Memory B cell (primary cell): ENCODE data around the gene DNAAF3.
"Not testable (repeated sequence)": the region's sequence is repeated elsewhere in the genome, so short reads cannot be mapped to it uniquely, and the experiment has no call there.

ENCODE experiments used
- ATAC-seq: fragments of 150-1000 bp; cut with Tn5 transposase; 2 replicates; pipeline ENCODE4 v1.10.0; 2021; ENCODE audit warnings: low read depth, mild to moderate bottlenecking, moderate library complexity
- DNase-seq, 2 donors: peaks; one replicate each; pipeline ENCODE4 v3.0.0; 2022; ENCODE audit warnings: low spot score in 2 of 2
- H3K27ac Mint-ChIP-seq: one replicate; pipeline ENCODE4 v1.8.0; 2022; ENCODE audit warnings: mild to moderate bottlenecking, moderate library complexity, mixed read lengths
- H3K27me3 Mint-ChIP-seq: one replicate; pipeline ENCODE4 v1.8.0; 2022; ENCODE audit warnings: mixed read lengths
- H3K36me3 Mint-ChIP-seq: one replicate; pipeline ENCODE4 v1.8.0; 2022; ENCODE audit warnings: mild to moderate bottlenecking, mixed read lengths
- H3K4me1 Mint-ChIP-seq: one replicate; pipeline ENCODE4 v1.8.0; 2022; ENCODE audit warnings: mixed read lengths
- H3K4me3 Mint-ChIP-seq: one replicate; pipeline ENCODE4 v1.8.0; 2022; ENCODE audit warnings: mild to moderate bottlenecking, moderate library complexity, mixed read lengths
- H3K9me3 Mint-ChIP-seq: one replicate; pipeline ENCODE4 v1.8.0; 2022; ENCODE audit warnings: mixed read lengths

DNAAF3 gene

GRCh38 chr19:55171440-55171839, 5.0 kb upstream of the DNAAF3 start:
- peaks cover 6% of the 10 kb centered on the region for H3K9me3 Mint-ChIP-seq
- H3K27me3 Mint-ChIP-seq, result peaks cover 46% of the 10 kb centered on the region
- H3K4me1 Mint-ChIP-seq, result peaks cover 18% of the 10 kb centered on the region
- no peak overlapping the region for H3K27ac Mint-ChIP-seq
- no peak overlapping the region for H3K4me3 Mint-ChIP-seq
- ATAC-seq (no peak), DNase-seq (no peak)
- peaks cover 3% of the 10 kb centered on the region for H3K36me3 Mint-ChIP-seq

- peaks cover 3% of the 10 kb centered on the region for H3K36me3 Mint-ChIP-seq
- no peak overlapping the region for H3K27ac Mint-ChIP-seq
- peaks cover 8% of the 10 kb centered on the region for H3K9me3 Mint-ChIP-seq
- ATAC-seq (no peak), DNase-seq (no peak)
- no peak overlapping the region for H3K4me3 Mint-ChIP-seq
- peaks cover 18% of the 10 kb centered on the region for H3K4me1 Mint-ChIP-seq
- H3K27me3 Mint-ChIP-seq, result peaks cover 47% of the 10 kb centered on the region
Measured at GRCh38 chr19:55169136-55169535, 2.7 kb upstream of the DNAAF3 start.

GRCh38 chr19:55165952-55166529, 372 bp downstream of the DNAAF3 start:
- ATAC-seq, result peak; percentile 51
- peak overlapping the region; percentile 42 for H3K4me3 Mint-ChIP-seq
- H3K27ac Mint-ChIP-seq, result peak overlapping the region; percentile 68
- no peak for DNase-seq
- peaks cover 8% of the 10 kb centered on the region for H3K9me3 Mint-ChIP-seq
- H3K36me3 Mint-ChIP-seq, result no peaks in the 10 kb centered on the region
- H3K4me1 Mint-ChIP-seq, result peaks cover 9% of the 10 kb centered on the region
- H3K27me3 Mint-ChIP-seq, result peaks cover 31% of the 10 kb centered on the region

GRCh38 chr19:55161571-55162322, 4.7 kb downstream of the DNAAF3 start:
- peaks cover 4% of the 10 kb centered on the region for H3K9me3 Mint-ChIP-seq
- ATAC-seq, result no peak
- no peak overlapping the region for H3K27ac Mint-ChIP-seq

GRCh38 chr19:55160986-55161365, 5.4 kb downstream of the DNAAF3 start:
- ATAC-seq (no peak), DNase-seq (no peak)
- Mint-ChIP-seq H3K27me3 (peaks cover 38% of the 10 kb centered on the region), H3K9me3 (no peaks in the 10 kb centered on the region), H3K4me1 (peaks cover 4% of the 10 kb centered on the region), H3K27ac (no peak overlapping the region), H3K4me3 (no peak overlapping the region), H3K36me3 (peaks cover 2% of the 10 kb centered on the region)

More at GRCh38 chr19:55161571-55162322, 4.7 kb downstream of the DNAAF3 start:
- peaks cover 39% of the 10 kb centered on the region for H3K27me3 Mint-ChIP-seq
- no peak for DNase-seq
- H3K4me1 Mint-ChIP-seq, result peaks cover 8% of the 10 kb centered on the region
- H3K36me3 Mint-ChIP-seq, result peaks cover 2% of the 10 kb centered on the region
- H3K4me3 Mint-ChIP-seq, result no peak overlapping the region

- peaks cover 35% of the 10 kb centered on the region for H3K27me3 Mint-ChIP-seq
- ATAC-seq (peak; percentile 90), DNase-seq (peak; percentile 76 to 80)
- no peak overlapping the region for H3K27ac Mint-ChIP-seq
- peaks cover 4% of the 10 kb centered on the region for H3K4me1 Mint-ChIP-seq
- peaks cover 2% of the 10 kb centered on the region for H3K36me3 Mint-ChIP-seq
- H3K4me3 Mint-ChIP-seq, result no peak overlapping the region
- H3K9me3 Mint-ChIP-seq, result no peaks in the 10 kb centered on the region
Measured at GRCh38 chr19:55160128-55160985, 6.1 kb downstream of the DNAAF3 start.

- H3K27ac Mint-ChIP-seq, result no peak overlapping the region
- H3K4me1 Mint-ChIP-seq, result peaks cover 10% of the 10 kb centered on the region
- H3K4me3 Mint-ChIP-seq, result no peak overlapping the region
- H3K27me3 Mint-ChIP-seq, result peaks cover 39% of the 10 kb centered on the region
- no peaks in the 10 kb centered on the region for H3K9me3 Mint-ChIP-seq
- ATAC-seq (no peak), DNase-seq (no peak)
- H3K36me3 Mint-ChIP-seq, result peaks cover 2% of the 10 kb centered on the region
Measured at GRCh38 chr19:55158848-55159749, 7.3 kb downstream of the DNAAF3 start.

GRCh38 chr19:55158423-55158822, 8.0 kb downstream of the DNAAF3 start:
- no peak overlapping the region for H3K27ac Mint-ChIP-seq
- no peak for DNase-seq
- H3K27me3 Mint-ChIP-seq, result peaks cover 39% of the 10 kb centered on the region
- H3K4me1 Mint-ChIP-seq, result peaks cover 14% of the 10 kb centered on the region
- H3K9me3 Mint-ChIP-seq, result peaks cover 1% of the 10 kb centered on the region
- peaks cover 4% of the 10 kb centered on the region for H3K36me3 Mint-ChIP-seq
- no peak for ATAC-seq
- no peak overlapping the region for H3K4me3 Mint-ChIP-seq

- Mint-ChIP-seq H3K4me1 (peaks cover 15% of the 10 kb centered on the region), H3K27ac (no peak within 1 kb of the TSS), H3K9me3 (peaks cover 2% of the 10 kb centered on the region), H3K27me3 (peaks cover 39% of the 10 kb centered on the region), H3K36me3 (peaks cover 4% of the 10 kb centered on the region), H3K4me3 (no peak within 1 kb of the TSS)
- no peak for ATAC-seq
- DNase-seq, result no peak
Measured at GRCh38 chr19:55157064-55157908, 9.1 kb downstream of the DNAAF3 start, which contains the start of gene TNNI3. Gene TNNI3 (minus strand): TSS chr19:55157732. CDS start chr19:55157589, 143 bp downstream.

GRCh38 chr19:55156202-55157063, 10.0 kb downstream of the DNAAF3 start:
- H3K36me3 Mint-ChIP-seq, result peaks cover 7% of the 10 kb centered on the region
- no peak overlapping the region for H3K4me3 Mint-ChIP-seq
- H3K27me3 Mint-ChIP-seq, result peaks cover 39% of the 10 kb centered on the region
- peaks cover 7% of the 10 kb centered on the region for H3K9me3 Mint-ChIP-seq
- ATAC-seq (no peak), DNase-seq (no peak)
- peaks cover 20% of the 10 kb centered on the region for H3K4me1 Mint-ChIP-seq
- H3K27ac Mint-ChIP-seq, result no peak overlapping the region

GRCh38 chr19:55155784-55156183, 10.6 kb downstream of the DNAAF3 start:
- ATAC-seq, H3K36me3 Mint-ChIP-seq, H3K27ac Mint-ChIP-seq, DNase-seq, H3K4me3 Mint-ChIP-seq, H3K9me3 Mint-ChIP-seq: not testable (repeated sequence)
- Mint-ChIP-seq H3K4me1 (peaks cover 20% of the 10 kb centered on the region), H3K27me3 (peaks cover 39% of the 10 kb centered on the region)

- no peak for ATAC-seq
- Mint-ChIP-seq H3K4me3 (no peak overlapping the region), H3K4me1 (peaks cover 19% of the 10 kb centered on the region)
Measured at GRCh38 chr19:55153652-55154264, 12.7 kb downstream of the DNAAF3 start.

More at GRCh38 chr19:55153652-55154264, 12.7 kb downstream of the DNAAF3 start:
- DNase-seq, result no peak
- peaks cover 40% of the 10 kb centered on the region for H3K27me3 Mint-ChIP-seq
- peaks cover 7% of the 10 kb centered on the region for H3K9me3 Mint-ChIP-seq
- H3K27ac Mint-ChIP-seq, result no peak overlapping the region
- peaks cover 7% of the 10 kb centered on the region for H3K36me3 Mint-ChIP-seq
